ENCODE measurements around the gene DCTN5.

Gene DCTN5

DNA sequence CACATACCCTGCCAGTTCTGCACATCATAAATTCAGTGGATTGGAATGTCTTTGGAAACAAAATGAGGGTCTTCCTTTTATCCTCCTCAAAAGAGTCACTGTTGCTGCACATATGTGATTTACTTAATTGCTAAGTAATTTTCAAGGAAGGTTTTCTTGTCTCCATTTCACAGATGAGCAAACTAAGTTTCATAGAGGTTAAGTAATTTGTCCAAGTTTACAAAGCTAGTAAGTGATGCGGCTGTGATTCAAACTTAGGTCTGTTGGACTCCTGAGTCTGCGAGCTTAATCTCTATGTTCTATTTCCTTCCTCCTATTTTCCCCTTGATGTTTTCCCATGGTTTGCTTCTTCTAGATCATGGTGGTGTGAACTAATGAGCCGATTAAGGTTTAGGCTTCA, 85.4 kb downstream of the DCTN5 start:
- no peak for DNase-seq (ENCODE audit: low read depth in 1 of 2, low spot score in 1 of 2)

Data from activated T-helper 1 cell treated with anti-CD3 and anti-CD28 coated beads, Interleukin-2, amount 50 U/mL, for 16 hours (primary cell).